HG02642 (cell line): ENCODE results near the gene PACC1.
"Not testable (repeated sequence)": the region's sequence is repeated elsewhere in the genome, so short reads cannot be mapped to it uniquely, and the experiment has no call there.

Experiments
- ATAC-seq: cut with Tn5 transposase; IDR thresholded peaks from one replicate; pipeline ENCODE4 v1.9.1; 2021; ENCODE audit warnings: mild to moderate bottlenecking; ENCODE audit not compliant: unreplicated experiment, poor library complexity

Gene PACC1

DNA sequence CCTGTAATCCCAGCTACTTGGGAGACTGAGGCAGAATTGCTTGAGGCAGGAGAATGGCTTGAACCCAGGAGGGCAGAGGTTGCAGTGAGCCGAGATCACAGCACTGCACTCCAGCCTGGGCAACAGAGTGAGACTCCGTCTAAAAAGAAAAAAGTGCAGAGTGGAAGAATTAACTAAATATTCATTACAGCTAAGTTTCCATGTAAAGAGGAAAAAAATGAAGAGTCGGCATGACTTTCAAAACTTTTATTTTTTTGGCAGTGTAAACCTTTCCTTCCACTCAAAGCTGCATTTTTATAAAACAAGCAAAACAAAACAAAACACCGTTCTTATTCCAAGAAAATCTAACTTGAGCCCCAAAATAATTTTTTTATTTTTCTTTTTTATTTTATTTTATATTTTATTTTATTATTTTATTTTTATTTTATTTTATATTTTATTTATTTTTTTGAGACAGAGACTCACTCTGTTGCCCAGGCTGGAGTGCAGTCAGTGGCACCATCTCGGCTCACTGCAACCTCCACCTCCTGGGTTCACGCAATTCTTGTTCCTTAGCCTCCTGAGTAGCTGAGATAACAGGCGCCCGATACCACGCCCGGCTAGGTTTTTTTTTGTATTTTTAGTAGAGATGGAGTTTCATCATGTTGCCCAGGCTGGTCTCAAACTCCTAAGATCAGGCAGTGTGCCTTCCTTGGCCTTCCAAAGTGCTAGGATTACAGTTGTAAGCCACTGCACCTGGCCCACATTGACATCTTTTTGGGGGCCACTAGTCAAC lies 62.9 kb downstream of the PACC1 start:
- ATAC-seq, result no peak

DNA sequence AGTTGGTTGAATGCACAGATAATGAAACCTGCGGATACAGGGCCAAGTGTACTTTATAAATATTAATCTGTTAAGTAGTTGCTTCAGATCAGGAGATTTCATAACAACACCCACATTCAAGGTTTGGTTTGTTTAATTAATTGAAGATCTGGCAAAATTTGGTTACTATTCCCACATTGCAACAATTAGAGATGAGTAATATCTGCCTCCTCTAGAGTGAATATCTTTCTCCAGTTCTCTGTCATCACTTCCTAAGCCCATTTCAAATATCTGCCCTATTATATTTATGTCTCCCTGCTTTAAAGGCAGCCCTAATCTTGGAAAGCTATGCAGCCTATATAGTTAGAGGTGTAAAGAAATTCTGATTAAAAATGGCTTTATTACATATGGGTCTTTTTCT lies 68.1 kb downstream of the PACC1 start:
- no peak for ATAC-seq

DNA sequence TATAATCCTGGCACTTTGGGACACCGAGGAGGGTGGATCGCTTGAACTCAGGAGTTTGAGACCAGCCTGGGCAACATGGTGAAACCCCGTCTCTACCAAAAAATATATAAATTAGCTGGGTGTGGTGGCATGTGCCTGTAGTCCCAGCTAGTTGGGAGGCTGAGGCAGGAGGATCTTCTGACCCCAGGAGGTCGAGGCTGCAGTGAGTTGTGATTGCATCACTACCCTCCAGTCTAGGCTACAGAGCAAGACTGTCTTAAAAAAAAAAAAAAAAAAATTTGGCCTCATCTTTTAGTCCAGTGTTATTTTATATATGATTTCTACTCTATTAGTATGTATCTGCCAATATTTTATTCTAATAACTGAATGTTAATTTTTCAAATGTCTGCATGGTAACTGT lies 69.8 kb downstream of the PACC1 start:
- ATAC-seq, result no peak

DNA sequence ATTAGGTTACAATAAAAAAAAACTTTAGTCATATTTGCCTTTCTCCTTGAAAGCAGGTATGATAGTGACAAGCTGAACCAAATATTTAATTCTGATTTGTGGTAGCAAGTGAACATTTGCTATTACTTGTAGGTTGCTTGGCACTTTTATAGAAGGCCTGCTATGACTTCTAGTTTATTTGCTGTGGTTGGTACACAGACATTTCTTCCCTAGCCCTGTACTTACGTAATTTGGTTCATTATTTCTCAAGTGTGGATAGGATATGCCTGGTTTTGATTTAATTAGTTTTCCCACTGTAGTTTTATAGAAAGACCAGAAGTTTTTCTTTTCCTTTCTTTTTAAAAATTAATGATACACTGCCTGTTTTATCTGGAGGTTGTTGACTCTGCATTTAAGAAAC lies 73.6 kb downstream of the PACC1 start:
- ATAC-seq, result no peak

DNA sequence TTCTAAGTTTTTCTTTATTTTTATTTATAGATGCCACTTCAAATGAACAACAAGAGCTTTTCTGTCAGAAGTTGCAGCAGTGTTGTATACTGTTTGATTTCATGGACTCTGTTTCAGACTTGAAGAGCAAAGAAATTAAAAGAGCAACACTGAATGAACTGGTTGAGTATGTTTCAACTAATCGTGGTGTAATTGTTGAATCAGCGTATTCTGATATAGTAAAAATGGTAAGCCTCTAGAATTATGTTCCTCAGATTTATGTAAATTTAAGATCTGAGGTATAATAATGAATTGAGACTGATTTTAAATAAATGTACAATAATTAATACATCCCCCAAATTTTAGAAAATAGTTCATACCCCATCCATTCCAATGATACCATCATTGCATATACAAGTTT lies 85.6 kb downstream of the PACC1 start:
- ATAC-seq, result no peak

- no peak for ATAC-seq
These were observed 86.4 kb downstream of the PACC1 start for GRCh38 chr1:212328248-212328647.

- ATAC-seq, result no peak
These were observed 88.1 kb downstream of the PACC1 start for GRCh38 chr1:212326541-212326940.

DNA sequence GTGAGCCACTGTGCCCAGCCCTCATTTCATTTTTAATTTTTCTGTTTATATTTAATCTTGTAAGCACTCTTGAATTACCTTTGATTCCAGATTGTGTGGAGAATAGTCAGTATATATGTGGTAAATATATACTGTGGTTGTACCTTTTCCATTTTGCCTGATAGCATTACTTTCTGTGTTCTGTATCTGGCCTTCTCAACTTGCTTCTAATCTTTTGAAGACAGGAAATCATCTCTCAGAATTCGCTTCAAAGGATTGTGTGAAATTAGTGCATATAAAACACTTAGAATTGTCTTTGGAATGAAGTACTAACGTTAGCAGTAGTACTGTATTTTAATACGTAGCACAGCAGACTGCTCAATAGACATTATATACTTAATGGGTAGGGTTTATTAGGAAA lies 91.6 kb downstream of the PACC1 start:
- ATAC-seq, result no peak

DNA sequence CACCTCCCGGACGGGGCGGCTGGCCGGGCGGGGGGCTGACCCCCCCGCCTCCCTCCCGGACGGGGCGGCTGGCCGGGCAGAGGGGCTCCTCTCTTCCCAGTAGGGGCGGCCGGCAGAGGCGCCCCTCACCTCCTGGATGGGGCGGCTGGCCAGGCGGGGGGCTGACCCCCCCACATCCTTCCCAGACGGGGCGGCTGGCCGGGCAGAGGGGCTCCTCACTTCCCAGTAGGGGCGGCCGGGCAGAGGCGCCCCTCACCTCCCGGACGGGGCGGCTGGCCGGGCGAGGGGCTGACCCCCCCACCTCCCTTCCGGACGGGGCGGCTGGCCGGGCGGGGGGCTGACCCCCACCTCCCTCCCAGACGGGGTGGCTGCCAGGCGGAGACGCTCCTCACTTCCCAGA lies 93.7 kb downstream of the PACC1 start:
- not testable (repeated sequence) for ATAC-seq

DNA sequence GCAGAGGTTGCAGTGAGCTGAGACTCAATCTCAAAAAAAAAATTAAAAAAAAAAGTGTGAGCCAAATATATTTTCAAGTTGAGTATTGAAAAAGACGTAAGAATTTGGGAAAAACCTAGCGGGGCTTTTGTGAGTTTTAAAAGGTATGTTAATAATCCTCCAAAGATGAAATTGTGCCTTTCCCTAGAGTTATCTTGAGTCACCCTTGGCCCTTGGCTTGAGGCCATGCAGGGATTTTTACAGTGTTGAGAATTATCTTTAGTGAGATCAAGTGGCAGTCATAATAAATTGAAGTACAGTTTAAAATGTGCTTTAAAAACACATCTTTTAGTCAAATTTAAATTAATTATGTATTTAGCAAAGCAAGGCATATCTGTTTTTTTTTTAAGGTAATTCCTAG lies 96.8 kb downstream of the PACC1 start:
- no peak for ATAC-seq

GRCh38 chr1:212315907-212316306 lies 98.8 kb downstream of the PACC1 start:
- no peak for ATAC-seq

- ATAC-seq, result no peak
These were observed 99.5 kb downstream of the PACC1 start for GRCh38 chr1:212315184-212315583.
